HepG2 (cell line): ENCODE data around the gene XCR1. TPM values are rescaled to one million over a fixed set of nuclear protein-coding genes. Genes with fewer than 3 reads are reported as not detected.

Experiments
- ATAC-seq: fragments of 200-7000 bp; cut with Tn5 transposase; 3 replicates; pipeline ENCODE4 v1.9.1; 2020; ENCODE audit warnings: mild to moderate bottlenecking, moderate library complexity
- BruUV-seq: library from RNA; stranded (reverse); fragments of 400-500 nt; replicated peaks from 2 replicates; lab custom pipeline; 2021; lab: Mats Ljungman, UMichigan
- CTCF ChIA-PET: fragments of 300-600 bp; formaldehyde crosslinking; extraction: SDS; loops from one replicate; lab custom pipeline; 2021; ENCODE audit warnings: low total read pairs, inconsistent platforms, low intra/inter-chr PET ratio; lab: Yijun Ruan, JAX
- POLR2A ChIA-PET: fragments of 350-600 bp; sonication (Branson Sonifier 250); formaldehyde crosslinking; loops from one replicate; lab custom pipeline; 2020; ENCODE audit warnings: antibody characterized with exemption, inconsistent platforms; lab: Yijun Ruan, JAX
- DNase-seq: peaks from one replicate; pipeline ENCODE4 v3.0.0-alpha.2; 2015; ENCODE audit warnings: low spot score
- FAIRE-seq: peaks from 3 replicates; lab custom pipeline; 2011; peaks lifted over from hg19 to GRCh38; lab: Jason Lieb, UNC
- H2AFZ ChIP-seq: one replicate; pipeline ENCODE4 v1.6.1; 2011; ENCODE audit warnings: low read length, inconsistent platforms
- H3K27ac ChIP-seq: fragments of 300-600 bp; 3 replicates; pipeline ENCODE4 v1.8.0; 2011; ENCODE audit warnings: mixed run types, mild to moderate bottlenecking, mixed read lengths, low read length, inconsistent platforms; ENCODE audit not compliant: insufficient read depth; ENCODE audit errors: extremely low read length
- H3K27me3 ChIP-seq, 2 experiments: fragments of 200-600 bp in 1 of 2; 2 replicates in 1 of 2; 3 replicates in 1 of 2; pipeline versions ENCODE4 v1.6.0 to v1.8.0; 2011; ENCODE audit warnings: low read length in 2 of 2, mild to moderate bottlenecking in 2 of 2, moderate library complexity in 2 of 2, inconsistent platforms in 1 of 2; ENCODE audit not compliant: insufficient read depth in 2 of 2, control insufficient read depth in 1 of 2
- H3K36me3 ChIP-seq, 2 experiments: fragments of 200-600 bp in 1 of 2; replicated peaks in 1 of 2; 2 replicates in 1 of 2; 3 replicates in 1 of 2; pipeline versions ENCODE4 v1.5.1 to v1.8.0; 2011; ENCODE audit warnings: low read length in 2 of 2, inconsistent platforms in 1 of 2; ENCODE audit not compliant: insufficient read depth in 2 of 2, control insufficient read depth in 1 of 2
- H3K4me1 ChIP-seq: 2 replicates; pipeline ENCODE4 v1.5.1; 2012; ENCODE audit warnings: low read length, inconsistent platforms; ENCODE audit not compliant: insufficient read depth
- H3K4me2 ChIP-seq: 2 replicates; pipeline ENCODE4 v1.6.0; 2011; ENCODE audit warnings: low read depth, low read length, inconsistent platforms
- H3K4me3 ChIP-seq, 3 experiments: fragments of 200-600 bp in 1 of 3; sonication (generic), shearing (Covaris generic) in 1 of 3; replicated peaks in 1 of 3; 2 replicates each; pipeline ENCODE4 v1.5.1; 2011 to 2016; ENCODE audit warnings: low read length in 3 of 3, inconsistent platforms in 2 of 3, low read depth in 2 of 3, mild to moderate bottlenecking in 2 of 3, control low read depth in 1 of 3, mixed read lengths in 1 of 3; ENCODE audit not compliant: insufficient read depth in 1 of 3
- H3K79me2 ChIP-seq: one replicate; pipeline ENCODE4 v1.6.1; 2011; ENCODE audit warnings: low read length, inconsistent platforms; ENCODE audit not compliant: insufficient read depth
- H3K9ac ChIP-seq: 2 replicates; pipeline ENCODE4 v1.6.0; 2011; ENCODE audit warnings: mild to moderate bottlenecking, low read depth, low read length, inconsistent platforms; ENCODE audit not compliant: insufficient read depth
- H3K9me3 ChIP-seq: 2 replicates; pipeline ENCODE4 v1.5.1; 2012; ENCODE audit warnings: mild to moderate bottlenecking, low read length
- H4K20me1 ChIP-seq: 2 replicates; pipeline ENCODE4 v1.6.0; 2011; ENCODE audit warnings: inconsistent platforms, mild to moderate bottlenecking, low read length, moderate library complexity; ENCODE audit not compliant: insufficient read depth
- CBFB ChIP-seq: sonication (generic); formaldehyde crosslinking; IDR thresholded peaks from 2 replicates; pipeline ENCODE4 v1.4.0; 2020; ENCODE audit warnings: missing genetic modification reagents
- EZH2 ChIP-seq: conservative IDR thresholded peaks from 2 replicates; pipeline ENCODE4 v1.6.1; 2012; ENCODE audit warnings: mild to moderate bottlenecking, low read depth, low read length, moderate library complexity
- SRSF1 ChIP-seq: fragments of 200-400 bp; formaldehyde crosslinking; optimal IDR thresholded peaks from 2 replicates; pipeline ENCODE3; 2017; ENCODE audit warnings: mild to moderate bottlenecking, low read depth, low read length, moderate library complexity
- ZMYM2 ChIP-seq: sonication (generic); formaldehyde crosslinking; IDR thresholded peaks from 2 replicates; pipeline ENCODE4 v1.8.0; 2022; ENCODE audit warnings: mild to moderate bottlenecking, missing genetic modification reagents
- ZNF484 ChIP-seq: sonication (generic); formaldehyde crosslinking; IDR thresholded peaks from 2 replicates; pipeline ENCODE4 v1.5.1; 2020; ENCODE audit warnings: mild to moderate bottlenecking, low read depth, missing genetic modification reagents, borderline replicate concordance
- ZNF556 ChIP-seq: sonication (generic); formaldehyde crosslinking; IDR thresholded peaks from 2 replicates; pipeline ENCODE4 v1.4.0; 2020; ENCODE audit warnings: mild to moderate bottlenecking, missing genetic modification reagents, borderline replicate concordance
- ZNF720 ChIP-seq: sonication (generic); formaldehyde crosslinking; IDR thresholded peaks from 2 replicates; pipeline ENCODE4 v1.4.0; 2020; ENCODE audit warnings: missing genetic modification reagents
- ZNF891 ChIP-seq: sonication (generic); formaldehyde crosslinking; IDR thresholded peaks from 2 replicates; pipeline ENCODE4 v1.5.0; 2020; ENCODE audit warnings: mild to moderate bottlenecking, missing genetic modification reagents
- WGBS: methylation state at CpG from one replicate; pipeline ENCODE4 v1.1.6; 2017; ENCODE audit warnings: low lambda C conversion rate; 5-methylcytosine and 5-hydroxymethylcytosine counted together
- in situ Hi-C: cut with HindIII; loops from 2 replicates; pipeline ENCODE4 v1.10.0; 2017; ENCODE audit warnings: low pct_unique_long_range_greater_than_20kb; ENCODE audit not compliant: extremely low pct_ligation_motif_present
- intact Hi-C: fragments of 100-400 bp; cut with micrococcal nuclease; formaldehyde crosslinking; loops from one replicate; pipeline ENCODE4 v1.10.0; 2022; ENCODE audit not compliant: unreplicated experiment
- polyA plus RNA-seq, 8 experiments: library from polyadenylated mRNA; depleted of rRNA in 3 of 8; stranded (reverse) in 7 of 8; unstranded in 1 of 8; fragments of >200 nt; fragmentation: Illumina TruSeq in 4 of 8; extraction: Trizol in 4 of 8; gene quantifications; 2 replicates each; pipeline versions ENCODE4 v1.2.1 to v1.2.3, GENCODE V29; 2011 to 2016; ENCODE audit warnings: low read depth in 4 of 8, missing spikeins in 1 of 8, mixed read lengths in 1 of 8; ENCODE audit not compliant: insufficient read depth in 1 of 8
- total RNA-seq, 5 experiments: library from RNA; depleted of rRNA; stranded (reverse); fragments of >200 nt; fragmentation: Illumina TruSeq; extraction: Trizol; gene quantifications; 2 replicates each; pipeline ENCODE4 v1.2.3, GENCODE V29; 2016; ENCODE audit warnings: low read depth in 1 of 5

The XCR1 gene
- total and polyA plus RNA-seq, 2 of the 13 experiments (the other 11 are each of a cell fraction or from before 2014, with no cell fraction given) = not detected

- no peak overlapping the region for H3K4me3 ChIP-seq
- no peak overlapping the region for H3K4me2 ChIP-seq
- CTCF ChIA-PET = no interaction called here
- H3K9ac ChIP-seq = no peak overlapping the region
- in situ Hi-C loops (no loop called here), intact Hi-C loops (no loop called here)
- BruUV-seq = no TSS peak
- no peaks in the 10 kb centered on the region for H3K9me3 ChIP-seq
- no peaks in the 10 kb centered on the region for H3K79me2 ChIP-seq
- ATAC-seq (no peak), DNase-seq (no peak), FAIRE-seq (no peak)
- TF ChIP-seq ZMYM2 (no peak), ZNF891 (CRISPR knock-in tag) (no peak), EZH2 (no peak)
- no peaks in the 10 kb centered on the region; a peak in 2 of 5 replicates for H3K27me3 ChIP-seq
- H3K27ac ChIP-seq = no peak overlapping the region
- no peaks in the 10 kb centered on the region for H3K4me1 ChIP-seq
- no peak overlapping the region for H2AFZ ChIP-seq
- WGBS = 43% methylated on average over 5 of the region's 6 CpGs
- no peaks in the 10 kb centered on the region for H4K20me1 ChIP-seq
- H3K36me3 ChIP-seq = no peaks in the 10 kb centered on the region
- POLR2A ChIA-PET = no interaction called here
These were observed 19.2 kb downstream of the XCR1 start for GRCh38 chr3:46008058-46008457.

GRCh38 chr3:46007280-46007679, 20.0 kb downstream of the XCR1 start:
- no peaks in the 10 kb centered on the region; a peak in 2 of 5 replicates for H3K27me3 ChIP-seq
- H3K4me3 ChIP-seq = no peak overlapping the region
- in situ Hi-C loops (no loop called here), intact Hi-C loops (no loop called here)
- DNase-seq (no peak), FAIRE-seq (no peak), ATAC-seq (no peak)
- H3K9me3 ChIP-seq = no peaks in the 10 kb centered on the region
- no peaks in the 10 kb centered on the region for H3K36me3 ChIP-seq
- no peak overlapping the region for H3K9ac ChIP-seq
- CTCF ChIA-PET = no interaction called here
- H3K4me1 ChIP-seq = no peaks in the 10 kb centered on the region
- no peak overlapping the region for H3K4me2 ChIP-seq
- H3K79me2 ChIP-seq = no peaks in the 10 kb centered on the region
- no peak for TF ChIP-seq ZNF556 (CRISPR knock-in tag)
- no peak for TF ChIP-seq ZNF720 (CRISPR knock-in tag)
- no peak for TF ChIP-seq SRSF1
- TF ChIP-seq CBFB (CRISPR knock-in tag) = no peak
- no peak for TF ChIP-seq ZNF484 (CRISPR knock-in tag)
- no TSS peak for BruUV-seq
- POLR2A ChIA-PET = no interaction called here
- no peaks in the 10 kb centered on the region for H4K20me1 ChIP-seq
- H3K27ac ChIP-seq = no peak overlapping the region
- H2AFZ ChIP-seq = no peak overlapping the region
